ENCODE results near the gene RPS6KA5. TPM values are rescaled to one million over a fixed set of nuclear protein-coding genes. Genes with fewer than 3 reads are reported as not detected.

The RPS6KA5 gene
- total RNA-seq, 2 experiments from 2014 or later: 28.0 to 29.8 TPM

DNA sequence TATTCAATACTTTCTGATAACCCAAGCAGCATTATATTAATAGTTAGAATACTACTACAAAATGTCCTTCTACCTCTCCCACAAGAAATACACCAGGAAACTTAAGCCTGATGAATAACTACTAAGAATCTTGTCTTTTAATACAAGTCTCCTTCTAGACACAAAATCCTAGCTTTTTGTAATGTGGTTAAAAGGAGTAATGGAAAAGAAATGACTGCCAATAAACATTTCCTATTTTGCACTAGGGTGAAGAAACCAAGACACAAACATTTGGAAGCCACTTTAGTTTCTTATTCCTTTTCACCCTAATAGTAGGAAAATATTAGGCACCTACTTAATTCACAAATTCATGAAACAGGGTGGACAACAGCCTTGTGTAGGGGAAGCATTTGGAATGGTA is 192.9 kb downstream of the RPS6KA5 start:
- no peak overlapping the region for H3K27ac ChIP-seq (ENCODE audit: low read depth in 1 of 2, low read length in 2 of 2)
- intact Hi-C loops (cut with DNase I, micrococcal nuclease): no loop called here
- ATAC-seq (ENCODE audit: poor library complexity) (no peak), DNase-seq (no peak)
- H3K4me3 ChIP-seq (ENCODE audit: low read length): no peak overlapping the region
- H3K27me3 Mint-ChIP-seq: no peaks in the 10 kb centered on the region
- TF ChIP-seq CTCF (IDR thresholded peaks at IDR 0.05): no peak
- H3K36me3 ChIP-seq (ENCODE audit: insufficient read depth, low read length): peaks cover 10% of the 10 kb centered on the region
- no peak overlapping the region for H3K27ac Mint-ChIP-seq
- H3K4me1 ChIP-seq (ENCODE audit: insufficient read depth, low read length): no peaks in the 10 kb centered on the region
- H3K36me3 Mint-ChIP-seq (ENCODE audit: low read depth): peaks cover 32% of the 10 kb centered on the region
- no peaks in the 10 kb centered on the region for H3K4me1 Mint-ChIP-seq (ENCODE audit: low read depth)
- ChIA-PET CTCF (no interaction called here), POLR2A (interaction anchor here (1.2 kb wide), 1 partner anchor 46 kb away, joined by 3 read pairs; no protein-coding TSS in a partner anchor)
- H3K9me3 Mint-ChIP-seq: no peaks in the 10 kb centered on the region
- H3K4me3 Mint-ChIP-seq: no peak overlapping the region
- H3K27me3 ChIP-seq (ENCODE audit: control insufficient read depth in 1 of 2, insufficient read depth in 2 of 2, low read length in 2 of 2): no peaks in the 10 kb centered on the region
- no peaks in the 10 kb centered on the region for H3K9me3 ChIP-seq (ENCODE audit: control insufficient read depth in 1 of 2, insufficient read depth in 1 of 2, low read length in 2 of 2)

DNA sequence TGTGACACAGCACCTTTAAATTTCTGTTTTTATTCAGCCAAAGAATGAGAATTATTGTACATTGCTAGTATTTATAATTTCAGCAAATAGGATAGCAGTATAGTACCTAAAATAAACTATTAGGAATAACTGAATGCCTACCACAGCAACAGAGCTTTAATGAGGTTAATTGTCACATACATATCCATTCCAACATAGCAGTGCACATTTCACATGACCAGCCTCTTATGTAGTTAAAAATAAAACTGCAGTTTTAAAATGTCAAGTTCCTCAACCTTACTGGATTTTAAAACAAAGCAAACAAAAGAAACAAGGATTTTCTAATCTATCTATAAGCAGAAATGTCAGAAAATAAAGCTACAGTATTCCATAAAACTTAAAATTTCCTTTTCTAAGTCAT is 193.6 kb downstream of the RPS6KA5 start:
- H3K9me3 ChIP-seq (ENCODE audit: control insufficient read depth in 1 of 2, insufficient read depth in 1 of 2, low read length in 2 of 2): no peaks in the 10 kb centered on the region
- DNase-seq (no peak), ATAC-seq (ENCODE audit: poor library complexity) (no peak)
- TF ChIP-seq CTCF (IDR thresholded peaks at IDR 0.05): no peak
- no peaks in the 10 kb centered on the region for H3K4me1 ChIP-seq (ENCODE audit: insufficient read depth, low read length)
- Mint-ChIP-seq H3K27me3 (no peaks in the 10 kb centered on the region), H3K9me3 (no peaks in the 10 kb centered on the region), H3K36me3 (ENCODE audit: low read depth) (peaks cover 27% of the 10 kb centered on the region), H3K27ac (no peak overlapping the region), H3K4me1 (ENCODE audit: low read depth) (no peaks in the 10 kb centered on the region), H3K4me3 (no peak overlapping the region)
- peaks cover 4% of the 10 kb centered on the region for H3K36me3 ChIP-seq (ENCODE audit: insufficient read depth, low read length)
- no peak overlapping the region for H3K4me3 ChIP-seq (ENCODE audit: low read length)
- H3K27me3 ChIP-seq (ENCODE audit: control insufficient read depth in 1 of 2, insufficient read depth in 2 of 2, low read length in 2 of 2): no peaks in the 10 kb centered on the region
- CTCF ChIA-PET: no interaction called here
- no peak overlapping the region for H3K27ac ChIP-seq (ENCODE audit: low read depth in 1 of 2, low read length in 2 of 2)
- intact Hi-C loops (cut with DNase I, micrococcal nuclease): no loop called here
- POLR2A ChIA-PET: interaction anchor here (0.8 to 1.2 kb wide), 2 partner anchors 10 to 46 kb away, joined by 3 read pairs; no protein-coding TSS in a partner anchor

GRCh38 chr14:90864741-90865140 is 195.7 kb downstream of the RPS6KA5 start:
- Mint-ChIP-seq H3K4me3 (no peak overlapping the region), H3K27me3 (no peaks in the 10 kb centered on the region), H3K9me3 (no peaks in the 10 kb centered on the region), H3K36me3 (ENCODE audit: low read depth) (peaks cover 23% of the 10 kb centered on the region), H3K4me1 (ENCODE audit: low read depth) (no peaks in the 10 kb centered on the region), H3K27ac (no peak overlapping the region)
- Histone ChIP-seq H3K27ac (ENCODE audit: low read depth in 1 of 2, low read length in 2 of 2) (no peak overlapping the region), H3K27me3 (ENCODE audit: control insufficient read depth in 1 of 2, insufficient read depth in 2 of 2, low read length in 2 of 2) (no peaks in the 10 kb centered on the region), H3K4me3 (ENCODE audit: low read length) (no peak overlapping the region), H3K9me3 (ENCODE audit: control insufficient read depth in 1 of 2, insufficient read depth in 1 of 2, low read length in 2 of 2) (no peaks in the 10 kb centered on the region), H3K36me3 (ENCODE audit: insufficient read depth, low read length) (peaks cover 2% of the 10 kb centered on the region), H3K4me1 (ENCODE audit: insufficient read depth, low read length) (no peaks in the 10 kb centered on the region)
- intact Hi-C loops (cut with DNase I, micrococcal nuclease): no loop called here
- CTCF ChIA-PET: no interaction called here
- TF ChIP-seq CTCF (IDR thresholded peaks at IDR 0.05): no peak
- DNase-seq (no peak), ATAC-seq (ENCODE audit: poor library complexity) (no peak)
- POLR2A ChIA-PET: no interaction called here
